IMR-90 (cell line): Measurements from ENCODE around the gene TRMT10A. TPM values are rescaled to one million over a fixed set of nuclear protein-coding genes. Genes with fewer than 3 reads are reported as not detected.
"Not testable (repeated sequence)": the region's sequence is repeated elsewhere in the genome, so short reads cannot be mapped to it uniquely, and the experiment has no call there.

Experiments used
- ATAC-seq: fragments of 200-7000 bp; cut with Tn5 transposase; 2 replicates; pipeline ENCODE4 v1.9.1; 2020; ENCODE audit warnings: low read depth, mild to moderate bottlenecking, moderate library complexity
- BruUV-seq: library from RNA; stranded (reverse); fragments of 400-500 nt; replicated peaks from 2 replicates; lab custom pipeline; 2021; lab: Mats Ljungman, UMichigan
- CTCF ChIA-PET: fragments of 300-600 bp; formaldehyde crosslinking; extraction: SDS; loops from one replicate; lab custom pipeline; 2021; ENCODE audit warnings: antibody characterized with exemption; lab: Yijun Ruan, JAX
- POLR2A ChIA-PET: fragments of 300-600 bp; sonication (Branson Sonifier 250); formaldehyde crosslinking; loops from one replicate; lab custom pipeline; 2022; ENCODE audit warnings: antibody characterized with exemption; ENCODE audit not compliant: unreplicated experiment; lab: Charles Lee
- DNase-seq: peaks from one replicate; pipeline ENCODE4 v3.0.0; 2013
- H2AFZ ChIP-seq: replicated peaks from 2 replicates; pipeline ENCODE3; 2013; ENCODE audit warnings: low read length, mild to moderate bottlenecking; ENCODE audit not compliant: poor library complexity
- H2AK5ac ChIP-seq: 2 replicates; pipeline ENCODE4 v1.6.1; 2013; ENCODE audit warnings: low read depth, low read length, inconsistent platforms
- H2AK9ac ChIP-seq: replicated peaks from 2 replicates; pipeline ENCODE3; 2013; ENCODE audit warnings: mild to moderate bottlenecking, low read depth, low read length, moderate library complexity; ENCODE audit not compliant: poor library complexity
- H2BK120ac ChIP-seq: 2 replicates; pipeline ENCODE4 v1.6.1; 2013; ENCODE audit warnings: low read depth, low read length, inconsistent platforms
- H2BK15ac ChIP-seq: 3 replicates; pipeline ENCODE4 v1.6.1; 2013; ENCODE audit warnings: low read depth, low read length, inconsistent platforms
- H2BK20ac ChIP-seq: 2 replicates; pipeline ENCODE4 v1.6.1; 2013; ENCODE audit warnings: low read depth, mild to moderate bottlenecking, inconsistent platforms, low read length, moderate library complexity
- H2BK5ac ChIP-seq: 2 replicates; pipeline ENCODE4 v1.6.1; 2013; ENCODE audit warnings: mild to moderate bottlenecking, low read depth, low read length, inconsistent platforms; ENCODE audit not compliant: poor library complexity, severe bottlenecking
- H3K14ac ChIP-seq: replicated peaks from 2 replicates; pipeline ENCODE4 v1.6.1; 2013; ENCODE audit warnings: low read depth, low read length, inconsistent platforms
- H3K18ac ChIP-seq: 2 replicates; pipeline ENCODE4 v1.6.1; 2013; ENCODE audit warnings: low read depth, low read length, control low read depth
- H3K23ac ChIP-seq: 2 replicates; pipeline ENCODE4 v1.6.1; 2013; ENCODE audit warnings: low read depth, low read length, inconsistent platforms
- H3K27ac ChIP-seq: 2 replicates; pipeline ENCODE4 v1.5.1; 2013; ENCODE audit warnings: mild to moderate bottlenecking, control low read depth, low read length; ENCODE audit not compliant: insufficient read depth
- H3K27me3 ChIP-seq: 2 replicates; pipeline ENCODE4 v1.6.1; 2013; ENCODE audit warnings: low read length; ENCODE audit not compliant: control insufficient read depth, insufficient read depth
- H3K36me3 ChIP-seq: 2 replicates; pipeline ENCODE4 v1.6.1; 2013; ENCODE audit warnings: low read length, mixed read lengths; ENCODE audit not compliant: control insufficient read depth, insufficient read depth
- H3K4ac ChIP-seq: 2 replicates; pipeline ENCODE4 v1.6.1; 2013; ENCODE audit warnings: low read depth, low read length, inconsistent platforms
- H3K4me1 ChIP-seq: 2 replicates; pipeline ENCODE4 v1.6.1; 2013; ENCODE audit warnings: low read length, mixed read lengths; ENCODE audit not compliant: control insufficient read depth, insufficient read depth
- H3K4me2 ChIP-seq: 2 replicates; pipeline ENCODE4 v1.6.1; 2013; ENCODE audit warnings: low read depth, mild to moderate bottlenecking, control low read depth, low read length, moderate library complexity
- H3K4me3 ChIP-seq: 2 replicates; pipeline ENCODE4 v1.5.1; 2013; ENCODE audit warnings: low read depth, mild to moderate bottlenecking, control low read depth, low read length, moderate library complexity; ENCODE audit not compliant: insufficient read depth
- H3K56ac ChIP-seq: 2 replicates; pipeline ENCODE4 v1.6.1; 2013; ENCODE audit warnings: low read length, inconsistent platforms; ENCODE audit not compliant: insufficient read depth; ENCODE audit errors: extremely low read depth
- H3K79me1 ChIP-seq, 2 experiments: 2 replicates each; pipeline ENCODE4 v1.6.1; 2013; ENCODE audit warnings: low read length in 2 of 2, inconsistent platforms in 1 of 2, low read depth in 1 of 2
- H3K9ac ChIP-seq: 2 replicates; pipeline ENCODE4 v1.6.1; 2013; ENCODE audit warnings: low read depth, low read length, control low read depth
- H3K9me1 ChIP-seq: 2 replicates; pipeline ENCODE4 v1.6.1; 2013; ENCODE audit warnings: low read length, inconsistent platforms; ENCODE audit not compliant: insufficient read depth
- H3K9me3 ChIP-seq: 2 replicates; pipeline ENCODE4 v1.6.1; 2013; ENCODE audit warnings: low read length; ENCODE audit not compliant: control insufficient read depth, insufficient read depth
- H4K20me1 ChIP-seq: 2 replicates; pipeline ENCODE4 v1.6.1; 2013; ENCODE audit warnings: low read length, inconsistent platforms; ENCODE audit not compliant: insufficient read depth
- H4K5ac ChIP-seq: 2 replicates; pipeline ENCODE4 v1.6.1; 2013; ENCODE audit warnings: mild to moderate bottlenecking, low read depth, low read length, control low read depth
- H4K8ac ChIP-seq, 2 experiments: 2 replicates each; pipeline ENCODE4 v1.6.1; 2013; ENCODE audit warnings: low read depth in 2 of 2, low read length in 2 of 2, control low read depth in 1 of 2, inconsistent platforms in 1 of 2
- H4K91ac ChIP-seq: 2 replicates; pipeline ENCODE4 v1.6.1; 2013; ENCODE audit warnings: low read depth, low read length, inconsistent platforms; ENCODE audit not compliant: insufficient read depth
- WGBS, 2 experiments: methylation state at CpG; one replicate each; pipeline versions ENCODE4 v1.1.5 to v1.1.7; 2013; ENCODE audit warnings: missing lambda C conversion rate in 2 of 2; ENCODE audit not compliant: insufficient read length in 1 of 2; ENCODE audit errors: extremely low coverage in 2 of 2; 5-methylcytosine and 5-hydroxymethylcytosine counted together
- dilution Hi-C: fragments of 300-500 bp; cut with HindIII; formaldehyde crosslinking; loops from one replicate; pipeline ENCODE4 v1.14.3; 2018; ENCODE audit warnings: low sequenced_read_pairs; ENCODE audit not compliant: unreplicated experiment
- in situ Hi-C: fragments of 300-500 bp; cut with MboI; formaldehyde crosslinking; loops from 3 replicates; pipeline ENCODE4 v1.14.3; 2019; ENCODE audit warnings: low sequenced_read_pairs, inconsistent platforms, mixed read lengths
- intact Hi-C: fragments of 100-400 bp; cut with micrococcal nuclease; formaldehyde crosslinking; loops from 2 replicates; pipeline ENCODE4 v1.10.0; 2022
- polyA plus RNA-seq, 3 experiments: library from polyadenylated mRNA; depleted of rRNA; stranded (reverse); fragments of >200 nt; gene quantifications; 2 replicates each; pipeline ENCODE4 v1.2.3, GENCODE V29; 2012; ENCODE audit warnings: low replicate concordance in 1 of 3
- total RNA-seq: library from RNA; depleted of rRNA; stranded (reverse); fragments of >200 nt; gene quantifications from 2 replicates; pipeline ENCODE4 v1.2.3, GENCODE V29; 2012

The TRMT10A gene
- total and polyA plus RNA-seq, 2 of the 4 experiments (the other 2 are of a cell fraction): 3.8 to 4.3 TPM

- H3K14ac ChIP-seq, H3K9ac ChIP-seq, H4K8ac ChIP-seq, H3K18ac ChIP-seq, H2BK15ac ChIP-seq, dilution Hi-C loops, H2AK5ac ChIP-seq, intact Hi-C loops, H2AFZ ChIP-seq, H3K56ac ChIP-seq, H2BK5ac ChIP-seq, DNase-seq, H3K27ac ChIP-seq, H4K5ac ChIP-seq, H2BK120ac ChIP-seq, POLR2A ChIA-PET, H3K36me3 ChIP-seq, H3K4me1 ChIP-seq, in situ Hi-C loops, H3K79me1 ChIP-seq, ATAC-seq, H4K91ac ChIP-seq, H3K4me2 ChIP-seq, H2BK20ac ChIP-seq, H2AK9ac ChIP-seq, H3K9me1 ChIP-seq, H3K4ac ChIP-seq, H3K27me3 ChIP-seq, H3K9me3 ChIP-seq, H4K20me1 ChIP-seq, CTCF ChIA-PET, BruUV-seq, H3K4me3 ChIP-seq, H3K23ac ChIP-seq: not testable (repeated sequence)
- whole genome bisulfite sequencing, 2 experiments: no CpG with 5 or more reads among the region's 3 CpGs
Measured at GRCh38 chr4:99534699-99535098, 29.1 kb downstream of the TRMT10A start.
